Measurements from ENCODE around the gene C14orf93.

- no peak for TF ChIP-seq POLR2A (IDR thresholded peaks at IDR 0.05)
- peak; percentile 46 to 69 (median 62) for TF ChIP-seq CTCF (IDR thresholded peaks at IDR 0.05)
- peak in 1 of 2 donors; percentile 58 for TF ChIP-seq POLR2AphosphoS5 (IDR thresholded peaks at IDR 0.05; ENCODE audit: insufficient read depth in 1 of 2, low read depth in 1 of 2)
Measured at GRCh38 chr14:22973217-22974032, 36.5 kb downstream of the C14orf93 start.
